Left renal pelvis (tissue), 4 donors: ENCODE data around the gene ENPP3. TPM values are rescaled to one million over a fixed set of nuclear protein-coding genes. Genes with fewer than 3 reads are reported as not detected.
"Not testable (repeated sequence)": the region's sequence is repeated elsewhere in the genome, so short reads cannot be mapped to it uniquely, and the experiment has no call there.

Source experiments
- DNase-seq, 4 donors: peaks; one replicate each; pipeline ENCODE4 v3.0.0-alpha.2; 2013; ENCODE audit warnings: low read depth in 4 of 4, low spot score in 3 of 4
- polyA plus RNA-seq, 4 donors: library from polyadenylated mRNA; unstranded; fragments of 120-200 nt; gene quantifications; one replicate each; pipeline ENCODE4 v1.2.1, GENCODE V29; 2013; ENCODE audit not compliant: insufficient read length in 4 of 4

The ENPP3 gene
- polyA plus RNA-seq, 4 donors = 1.5 to 9.2 (median 8.2) TPM

GRCh38 chr6:131682442-131682841, 45.3 kb downstream of the ENPP3 start:
- DNase-seq = no peak

- no peak for DNase-seq
These were observed 46.4 kb downstream of the ENPP3 start for GRCh38 chr6:131683479-131683878.

- no peak for DNase-seq
These were observed 48.2 kb downstream of the ENPP3 start for GRCh38 chr6:131685266-131685780.

GRCh38 chr6:131687022-131687421, 49.9 kb downstream of the ENPP3 start:
- DNase-seq = no peak

GRCh38 chr6:131688286-131688685, 51.2 kb downstream of the ENPP3 start:
- no peak for DNase-seq

DNA sequence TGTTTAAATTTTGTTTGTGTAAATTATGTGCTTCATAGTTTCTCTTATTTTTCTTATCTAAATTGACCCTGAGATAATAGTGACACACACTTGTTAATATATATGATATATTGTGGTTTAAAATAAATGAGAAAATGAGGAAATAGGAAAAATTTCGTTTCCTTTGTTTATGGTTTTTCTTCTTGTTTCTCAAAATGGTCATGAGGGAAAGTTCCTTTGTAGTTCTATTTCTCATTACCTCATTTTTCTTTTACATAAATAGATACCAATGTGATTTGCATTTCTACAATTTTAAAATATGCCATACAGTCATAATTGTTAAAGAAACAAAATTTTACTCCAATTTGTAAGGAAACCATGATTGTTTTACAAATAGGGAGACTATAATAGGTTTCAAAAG, 54.9 kb downstream of the ENPP3 start:
- DNase-seq = no peak

GRCh38 chr6:131692589-131692988, 55.5 kb downstream of the ENPP3 start:
- DNase-seq = no peak

DNA sequence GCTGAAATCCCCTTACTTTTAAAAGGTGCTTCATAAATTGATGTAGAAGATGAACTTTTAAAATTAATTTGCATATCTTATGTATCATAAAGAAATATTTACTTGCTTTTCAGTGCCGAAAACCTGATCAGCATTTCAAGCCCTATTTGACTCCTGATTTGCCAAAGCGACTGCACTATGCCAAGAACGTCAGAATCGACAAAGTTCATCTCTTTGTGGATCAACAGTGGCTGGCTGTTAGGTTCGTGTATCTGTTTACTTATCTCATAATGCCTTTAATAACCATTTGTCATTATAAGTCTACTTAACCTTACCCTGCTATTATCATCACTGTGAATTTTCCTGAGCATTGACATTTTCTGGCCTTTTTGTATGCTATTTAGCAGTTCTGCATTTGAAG, 56.3 kb downstream of the ENPP3 start:
- DNase-seq = no peak

GRCh38 chr6:131694832-131695426, 57.8 kb downstream of the ENPP3 start:
- peak; percentile 27 to 50 (median 42) for DNase-seq

DNA sequence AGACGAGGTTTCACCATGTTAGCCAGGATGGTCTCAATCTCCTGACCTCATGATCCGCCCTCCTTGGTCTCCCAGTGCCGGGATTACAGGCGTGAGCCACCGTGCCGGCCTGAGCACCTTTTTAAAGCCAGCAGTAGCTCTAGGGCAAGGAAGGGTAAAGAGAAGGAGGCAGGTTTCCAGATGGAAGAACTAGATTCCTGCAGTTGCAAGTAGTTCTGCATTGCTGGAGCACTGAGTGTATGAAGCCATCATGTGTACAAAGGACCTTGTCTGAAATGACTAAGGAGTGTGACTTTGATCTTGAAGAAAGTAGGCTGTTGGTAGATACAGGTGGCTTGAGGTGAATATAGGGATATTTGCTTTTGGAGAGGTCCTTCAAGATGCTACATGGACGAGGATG, 59.9 kb downstream of the ENPP3 start:
- no peak for DNase-seq

DNA sequence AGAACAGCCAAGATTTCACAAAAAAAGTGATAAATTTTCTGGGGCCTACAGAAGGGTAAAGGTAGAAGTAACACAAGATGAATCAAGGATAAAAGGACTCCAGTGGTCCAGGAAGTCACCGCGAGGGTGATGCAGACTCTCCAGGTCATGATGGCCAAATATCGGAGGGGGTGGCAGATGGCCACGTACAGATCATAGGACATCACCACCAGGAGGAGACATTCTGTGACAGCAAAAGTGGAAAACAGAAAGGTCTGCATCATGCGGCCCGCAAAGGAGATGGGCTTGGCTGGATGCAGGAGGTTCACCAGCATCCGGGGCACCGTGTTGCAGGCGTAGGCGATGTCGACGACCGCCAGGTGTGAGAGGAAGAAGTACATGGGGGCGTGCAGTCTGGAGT, 63.7 kb downstream of the ENPP3 start:
- DNase-seq = not testable (repeated sequence)

GRCh38 chr6:131703905-131704304, 66.8 kb downstream of the ENPP3 start:
- DNase-seq = not testable (repeated sequence)

- DNase-seq = not testable (repeated sequence)
These were observed 73.8 kb downstream of the ENPP3 start, which contains the start of gene CTAGE9 for GRCh38 chr6:131710917-131711316. CTAGE9 (minus strand) TSS chr6:131711017; CDS start chr6:131711017, 0 bp downstream.

DNA sequence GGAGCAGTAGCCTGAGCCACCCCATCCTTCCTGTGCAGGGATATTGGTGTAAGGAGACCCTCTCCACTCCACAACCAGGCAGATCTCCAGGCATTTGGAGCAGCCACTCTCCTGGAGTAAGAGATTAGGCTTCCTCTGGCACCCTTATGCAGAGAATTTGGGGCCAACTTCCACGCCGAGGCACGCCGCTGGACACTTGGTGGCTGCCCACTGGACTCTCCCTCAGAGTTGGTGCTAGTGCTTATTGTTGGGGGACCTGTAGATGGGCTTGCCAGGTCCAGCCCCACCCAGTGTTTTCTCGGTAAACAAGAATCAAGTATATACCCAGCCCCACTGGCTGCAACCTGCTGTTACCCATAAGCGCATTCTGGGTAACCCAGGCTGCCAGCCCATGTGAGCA, 78.5 kb downstream of the ENPP3 start:
- not testable (repeated sequence) for DNase-seq

- DNase-seq = no peak
These were observed 80.9 kb downstream of the ENPP3 start for GRCh38 chr6:131717836-131718542.

- DNase-seq = peak in 2 of 4 donors; percentile 16 to 27
These were observed 84.1 kb downstream of the ENPP3 start for GRCh38 chr6:131721161-131721560.

DNA sequence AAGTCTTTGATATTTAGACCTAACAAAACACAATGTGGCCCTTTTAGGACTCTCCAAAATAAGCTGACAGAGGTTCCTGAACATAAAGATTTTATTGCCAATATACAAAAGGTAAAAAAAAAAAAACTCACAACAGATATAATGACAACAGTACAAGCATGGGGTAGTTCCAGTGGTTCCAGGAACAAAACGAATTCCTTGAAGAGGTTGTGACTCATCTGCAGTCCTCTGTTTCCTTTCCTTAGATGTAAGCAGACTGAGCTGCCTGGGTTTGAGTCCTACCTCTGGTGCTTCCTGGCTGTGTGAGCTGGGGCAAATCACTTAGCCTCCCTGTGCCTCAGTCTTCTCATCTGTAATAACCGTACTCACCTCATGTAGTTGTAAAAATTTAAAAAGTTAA, 87.0 kb downstream of the ENPP3 start:
- no peak for DNase-seq

GRCh38 chr6:131727467-131727866, 90.4 kb downstream of the ENPP3 start:
- no peak for DNase-seq

DNA sequence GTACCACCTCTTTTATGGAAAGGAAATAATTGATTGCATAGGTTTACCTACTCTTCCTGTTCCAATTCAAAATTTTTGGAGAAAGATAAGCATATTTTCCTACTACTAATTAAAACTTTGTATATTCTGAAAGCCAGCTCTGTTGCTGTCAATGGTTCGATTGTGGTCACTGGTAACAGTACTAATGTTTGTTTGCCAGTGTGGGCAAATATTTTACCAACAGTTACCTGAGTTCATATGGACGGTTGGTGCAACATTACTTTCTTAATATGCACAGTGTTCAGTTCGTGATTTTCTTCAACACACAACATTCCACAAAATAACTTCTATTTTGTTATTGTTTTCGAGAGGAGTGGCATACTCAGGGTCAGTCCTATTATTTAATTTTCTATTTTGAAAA, 90.8 kb downstream of the ENPP3 start:
- DNase-seq = no peak

DNA sequence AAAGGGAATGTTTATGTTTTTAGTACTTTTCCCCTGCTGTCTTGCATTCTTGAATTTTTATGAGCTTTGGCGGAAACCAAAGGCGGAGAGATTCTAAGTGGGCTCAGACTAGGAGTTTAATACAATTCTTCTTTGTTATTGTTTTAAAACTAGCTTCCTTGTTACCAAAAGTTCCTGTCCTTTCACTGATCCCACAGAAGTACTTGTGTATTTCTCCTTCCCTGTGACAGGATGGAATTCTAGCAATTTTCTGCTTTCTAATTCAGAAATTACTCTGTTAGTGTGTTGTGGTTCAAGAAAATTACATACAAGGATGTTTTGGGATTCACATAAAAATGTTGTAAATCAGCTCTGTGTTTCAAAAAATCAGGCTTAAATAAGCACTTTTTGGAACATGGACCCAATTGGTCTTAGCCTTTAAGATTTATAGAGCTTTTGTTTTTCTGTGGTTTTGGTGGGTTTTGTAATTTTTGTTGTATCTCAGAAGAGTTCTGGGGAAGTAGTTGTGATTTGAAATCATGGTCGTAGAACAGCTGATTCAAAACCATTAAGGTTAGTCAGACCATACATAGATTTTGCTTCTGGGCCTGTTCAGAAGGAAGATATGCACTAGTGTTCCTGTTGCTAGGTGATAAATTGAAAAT, 91.3 kb downstream of the ENPP3 start:
- DNase-seq = no peak

GRCh38 chr6:131729550-131729949, 92.4 kb downstream of the ENPP3 start:
- DNase-seq = no peak

- DNase-seq = no peak
These were observed 93.2 kb downstream of the ENPP3 start for GRCh38 chr6:131730264-131730663.
